Trophoblast cell (in vitro differentiated cells and primary cell): ENCODE measurements around the gene PBX1.

Source experiments
- DNase-seq, 2 donors: peaks; one replicate each; pipeline ENCODE4 v3.0.0-alpha.2; 2016
- H2AFZ ChIP-seq: 2 replicates; pipeline ENCODE4 v1.6.1; 2013; ENCODE audit warnings: low read length, moderate library complexity, mild to moderate bottlenecking; ENCODE audit not compliant: insufficient read depth, poor library complexity
- H2AK5ac ChIP-seq: 2 replicates; pipeline ENCODE4 v1.6.1; 2013; ENCODE audit warnings: mild to moderate bottlenecking, low read length
- H2BK120ac ChIP-seq: 2 replicates; pipeline ENCODE4 v1.6.1; 2013; ENCODE audit warnings: low read length, mild to moderate bottlenecking, moderate library complexity; ENCODE audit not compliant: insufficient read depth, poor library complexity
- H2BK12ac ChIP-seq: 2 replicates; pipeline ENCODE4 v1.6.1; 2013; ENCODE audit warnings: mild to moderate bottlenecking, low read length, moderate library complexity
- H2BK5ac ChIP-seq: 2 replicates; pipeline ENCODE4 v1.6.1; 2013; ENCODE audit warnings: low read length, low read depth, moderate library complexity, mild to moderate bottlenecking; ENCODE audit not compliant: poor library complexity
- H3K14ac ChIP-seq: 2 replicates; pipeline ENCODE4 v1.6.1; 2013; ENCODE audit warnings: mild to moderate bottlenecking, low read length
- H3K18ac ChIP-seq: 2 replicates; pipeline ENCODE4 v1.6.1; 2013; ENCODE audit warnings: mild to moderate bottlenecking, low read length
- H3K23ac ChIP-seq: 2 replicates; pipeline ENCODE4 v1.6.1; 2013; ENCODE audit warnings: low read length
- H3K27ac ChIP-seq: 2 replicates; pipeline ENCODE4 v1.5.1; 2013; ENCODE audit warnings: low read depth, mild to moderate bottlenecking, inconsistent platforms, low read length, moderate library complexity
- H3K27me3 ChIP-seq: 2 replicates; pipeline ENCODE4 v1.6.1; 2013; ENCODE audit warnings: inconsistent platforms, mild to moderate bottlenecking, low read length, moderate library complexity; ENCODE audit not compliant: insufficient read depth
- H3K36me3 ChIP-seq, 2 experiments: 1 replicate in 1 of 2; 2 replicates in 1 of 2; pipeline ENCODE4 v1.6.1; 2013; ENCODE audit warnings: low read length in 2 of 2, mild to moderate bottlenecking in 2 of 2, moderate library complexity in 1 of 2; ENCODE audit not compliant: insufficient read depth in 2 of 2, control insufficient read depth in 1 of 2
- H3K4ac ChIP-seq: 2 replicates; pipeline ENCODE4 v1.6.1; 2013; ENCODE audit warnings: low read depth, mild to moderate bottlenecking, low read length, moderate library complexity
- H3K4me1 ChIP-seq, 2 experiments: 1 replicate in 1 of 2; 2 replicates in 1 of 2; pipeline ENCODE4 v1.6.1; 2013; ENCODE audit warnings: low read length in 2 of 2, mild to moderate bottlenecking in 2 of 2, moderate library complexity in 1 of 2; ENCODE audit not compliant: insufficient read depth in 2 of 2, control insufficient read depth in 1 of 2
- H3K4me2 ChIP-seq: 2 replicates; pipeline ENCODE4 v1.6.1; 2013; ENCODE audit warnings: inconsistent platforms, mild to moderate bottlenecking, low read length, moderate library complexity
- H3K4me3 ChIP-seq: 2 replicates; pipeline ENCODE4 v1.5.1; 2013; ENCODE audit warnings: mild to moderate bottlenecking, low read depth, low read length, inconsistent platforms
- H3K79me1 ChIP-seq: one replicate; pipeline ENCODE4 v1.6.1; 2013; ENCODE audit warnings: low read length
- H3K79me2 ChIP-seq: 2 replicates; pipeline ENCODE4 v1.6.1; 2013; ENCODE audit warnings: low read length, mild to moderate bottlenecking; ENCODE audit not compliant: control insufficient read depth, insufficient read depth, poor library complexity
- H3K9ac ChIP-seq: 2 replicates; pipeline ENCODE4 v1.6.1; 2013; ENCODE audit warnings: mild to moderate bottlenecking, low read length
- H3K9me3 ChIP-seq: 2 replicates; pipeline ENCODE4 v1.6.1; 2013; ENCODE audit warnings: low read depth, mild to moderate bottlenecking, control low read depth, inconsistent platforms, low read length; ENCODE audit not compliant: insufficient read depth
- H4K12ac ChIP-seq: 2 replicates; pipeline ENCODE4 v1.6.1; 2013; ENCODE audit warnings: low read depth, mild to moderate bottlenecking, low read length, moderate library complexity
- H4K8ac ChIP-seq: 2 replicates; pipeline ENCODE4 v1.6.1; 2013; ENCODE audit warnings: low read depth, mild to moderate bottlenecking, low read length, moderate library complexity
- H4K91ac ChIP-seq: one replicate; pipeline ENCODE4 v1.6.1; 2013; ENCODE audit warnings: low read depth, mild to moderate bottlenecking, low read length, moderate library complexity
- WGBS: extraction: QIAGEN DNeasy Blood & Tissue Kit; methylation state at CpG from one replicate; pipeline ENCODE4 v1.1.7; 2013; ENCODE audit warnings: missing lambda C conversion rate; ENCODE audit not compliant: insufficient read length, insufficient coverage; ENCODE audit errors: extremely low coverage; 5-methylcytosine and 5-hydroxymethylcytosine counted together

PBX1 gene

DNA sequence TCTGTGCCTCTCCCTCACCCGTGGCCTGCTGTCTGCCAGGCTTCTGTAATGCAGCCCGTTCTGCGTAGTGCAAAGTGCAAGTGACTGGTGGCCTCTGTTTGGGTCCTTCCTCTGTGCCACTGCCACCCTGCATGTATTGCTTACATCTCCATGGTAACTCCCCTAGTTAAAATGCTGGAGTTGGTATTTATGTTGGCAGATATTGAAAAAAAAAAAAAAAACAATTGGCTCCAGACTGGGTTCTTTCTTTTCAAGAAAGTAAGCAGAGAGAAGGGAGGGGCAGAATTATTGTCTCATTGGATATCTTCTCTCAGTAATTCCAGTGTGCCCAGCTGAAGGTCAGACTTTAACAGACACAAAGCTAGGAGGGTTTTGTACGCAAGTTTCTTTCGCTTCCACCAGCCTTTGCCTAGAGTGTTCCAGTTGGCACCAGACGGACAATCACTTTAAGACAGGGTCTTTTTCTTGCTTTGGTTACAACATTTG, 242.3 kb downstream of the PBX1 start:
- WGBS = no CpG with 5 or more reads among the region's 6 CpGs
- Histone ChIP-seq H2BK120ac (no peak overlapping the region), H3K27me3 (no peaks in the 10 kb centered on the region), H2AFZ (no peak overlapping the region), H2BK5ac (no peak overlapping the region), H3K4me1 (no peaks in the 10 kb centered on the region), H3K9me3 (no peaks in the 10 kb centered on the region), H2AK5ac (no peak overlapping the region), H3K36me3 (peaks cover 13 to 24% of the 10 kb centered on the region in 2 experiments), H3K4me2 (no peak overlapping the region), H4K8ac (no peak overlapping the region), H3K4ac (no peak overlapping the region), H3K4me3 (no peak overlapping the region), H3K27ac (no peak overlapping the region), H2BK12ac (no peak overlapping the region), H4K12ac (no peak overlapping the region), H3K18ac (no peak overlapping the region), H3K14ac (no peak overlapping the region), H3K79me2 (no peaks in the 10 kb centered on the region), H3K9ac (no peak overlapping the region), H3K23ac (no peak overlapping the region), H4K91ac (no peak overlapping the region), H3K79me1 (no peaks in the 10 kb centered on the region)
- no peak for DNase-seq

DNA sequence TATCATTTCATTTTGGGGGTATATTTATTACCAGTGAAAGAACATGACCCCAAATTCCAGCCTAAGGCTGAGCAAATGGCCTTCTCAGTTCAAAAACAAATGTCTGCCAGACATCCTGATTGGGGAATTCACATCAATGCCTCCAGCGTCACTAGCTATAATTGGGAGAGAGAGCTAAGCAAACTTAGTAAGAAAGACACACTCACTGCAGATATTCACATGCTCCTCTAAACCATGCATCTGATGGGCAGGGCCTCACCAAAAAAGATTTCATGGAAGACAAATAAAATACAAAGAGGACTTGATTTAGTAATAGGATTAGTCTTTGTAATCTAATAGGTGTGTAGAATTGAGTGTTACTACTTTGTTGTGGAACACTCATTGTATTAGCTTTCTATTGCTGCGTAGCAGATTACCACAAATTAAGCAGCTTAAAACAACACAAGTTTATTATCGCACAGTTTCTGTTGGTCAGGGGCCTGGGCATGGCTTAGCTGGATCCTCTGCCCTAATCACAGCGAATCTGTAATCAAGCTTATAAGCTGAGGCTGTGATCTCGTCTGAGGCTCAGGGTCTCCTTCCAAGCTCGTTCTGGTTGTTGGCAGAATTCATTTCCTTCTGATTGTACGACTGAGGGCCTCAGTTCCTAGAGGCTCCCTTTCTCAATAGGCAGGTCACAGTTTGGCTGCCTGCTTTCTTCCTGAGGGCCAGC, 243.0 kb downstream of the PBX1 start:
- H3K18ac ChIP-seq = no peak overlapping the region
- no peaks in the 10 kb centered on the region for H3K79me2 ChIP-seq
- no peak overlapping the region for H2BK120ac ChIP-seq
- H2AK5ac ChIP-seq = no peak overlapping the region
- no peak overlapping the region for H3K4ac ChIP-seq
- no peak overlapping the region for H3K23ac ChIP-seq
- no peak overlapping the region for H2BK5ac ChIP-seq
- H4K8ac ChIP-seq = no peak overlapping the region
- no peaks in the 10 kb centered on the region for H3K4me1 ChIP-seq
- no peak overlapping the region for H4K12ac ChIP-seq
- no peak overlapping the region for H3K4me3 ChIP-seq
- H3K27me3 ChIP-seq = no peaks in the 10 kb centered on the region
- H3K36me3 ChIP-seq = peaks cover 13 to 24% of the 10 kb centered on the region in 2 experiments
- H3K9ac ChIP-seq = no peak overlapping the region
- no peak overlapping the region for H2BK12ac ChIP-seq
- no peak overlapping the region for H3K27ac ChIP-seq
- H2AFZ ChIP-seq = no peak overlapping the region
- H4K91ac ChIP-seq = no peak overlapping the region
- no peak overlapping the region for H3K4me2 ChIP-seq
- WGBS = no CpG with 5 or more reads among the region's 7 CpGs
- no peak for DNase-seq
- no peaks in the 10 kb centered on the region for H3K9me3 ChIP-seq
- H3K14ac ChIP-seq = no peak overlapping the region
- H3K79me1 ChIP-seq = no peaks in the 10 kb centered on the region

GRCh38 chr1:164802529-164803282, 243.7 kb downstream of the PBX1 start:
- no peak overlapping the region for H3K4me2 ChIP-seq
- no peak overlapping the region for H2AFZ ChIP-seq
- H3K18ac ChIP-seq = no peak overlapping the region
- H2BK120ac ChIP-seq = no peak overlapping the region
- no peak for DNase-seq
- no peak overlapping the region for H3K4me3 ChIP-seq
- H3K4me1 ChIP-seq = no peaks in the 10 kb centered on the region
- H2BK12ac ChIP-seq = no peak overlapping the region
- H4K8ac ChIP-seq = no peak overlapping the region
- H3K14ac ChIP-seq = no peak overlapping the region
- peaks cover 15 to 27% of the 10 kb centered on the region in 2 experiments for H3K36me3 ChIP-seq
- H3K79me2 ChIP-seq = no peaks in the 10 kb centered on the region
- WGBS = no CpG with 5 or more reads among the region's 7 CpGs
- no peaks in the 10 kb centered on the region for H3K79me1 ChIP-seq
- H3K9ac ChIP-seq = no peak overlapping the region
- no peak overlapping the region for H3K23ac ChIP-seq
- H3K4ac ChIP-seq = no peak overlapping the region
- H4K12ac ChIP-seq = no peak overlapping the region
- H3K27me3 ChIP-seq = no peaks in the 10 kb centered on the region
- H2BK5ac ChIP-seq = no peak overlapping the region
- no peak overlapping the region for H4K91ac ChIP-seq
- no peaks in the 10 kb centered on the region for H3K9me3 ChIP-seq
- no peak overlapping the region for H3K27ac ChIP-seq
- H2AK5ac ChIP-seq = no peak overlapping the region

DNA sequence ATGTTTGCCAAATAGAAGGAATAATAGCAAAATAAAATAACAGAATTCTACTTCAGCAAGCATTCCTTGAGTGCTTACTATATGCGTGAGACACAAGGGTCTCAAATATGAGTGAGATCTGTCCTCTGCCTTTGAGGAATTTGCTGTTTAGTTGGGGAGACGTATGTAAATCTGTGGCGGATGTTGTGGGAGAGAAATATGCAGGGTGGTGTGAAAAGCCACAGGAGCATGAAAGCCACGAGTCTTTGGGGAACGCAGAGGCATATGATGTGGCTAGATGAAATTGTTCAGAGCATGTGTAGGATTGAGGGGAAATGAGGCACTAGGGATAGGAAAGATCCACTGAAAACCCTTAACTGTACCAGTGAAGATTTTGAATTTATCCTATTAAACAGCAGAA, 244.4 kb downstream of the PBX1 start:
- Histone ChIP-seq H2BK5ac (no peak overlapping the region), H3K9ac (no peak overlapping the region), H3K79me1 (no peaks in the 10 kb centered on the region), H3K4ac (no peak overlapping the region), H3K23ac (no peak overlapping the region), H3K79me2 (no peaks in the 10 kb centered on the region), H3K4me2 (no peak overlapping the region), H4K91ac (no peak overlapping the region), H3K27me3 (no peaks in the 10 kb centered on the region), H4K8ac (no peak overlapping the region), H2AFZ (no peak overlapping the region), H3K36me3 (peaks cover 12 to 25% of the 10 kb centered on the region in 2 experiments), H2AK5ac (no peak overlapping the region), H3K14ac (no peak overlapping the region), H4K12ac (no peak overlapping the region), H3K4me3 (no peak overlapping the region), H3K4me1 (no peaks in the 10 kb centered on the region), H2BK12ac (no peak overlapping the region), H3K27ac (no peak overlapping the region), H2BK120ac (no peak overlapping the region), H3K9me3 (no peaks in the 10 kb centered on the region), H3K18ac (no peak overlapping the region)
- DNase-seq = no peak
- WGBS = no CpG with 5 or more reads among the region's 5 CpGs
